HEK293T (cell line): ENCODE measurements around the gene SPATA13.

Experiments
- BHLHE40 ChIP-seq: fragments of 450-650 bp; IDR thresholded peaks from 2 replicates; pipeline ENCODE4 v1.6.1; 2016; ENCODE audit warnings: mild to moderate bottlenecking, moderate library complexity, borderline replicate concordance
- ELF4 ChIP-seq: fragments of 450-650 bp; IDR thresholded peaks from 2 replicates; pipeline ENCODE4 v1.6.1; 2017; ENCODE audit warnings: antibody characterized with exemption
- FOXK2 ChIP-seq: fragments of 450-650 bp; IDR thresholded peaks from 2 replicates; pipeline ENCODE4 v1.6.1; 2016; ENCODE audit warnings: mild to moderate bottlenecking
- HDGF ChIP-seq: fragments of 450-650 bp; IDR thresholded peaks from 2 replicates; pipeline ENCODE4 v1.6.1; 2017; ENCODE audit warnings: antibody characterized with exemption, borderline replicate concordance
- PKNOX1 ChIP-seq: fragments of 450-650 bp; IDR thresholded peaks from 2 replicates; pipeline ENCODE4 v1.6.1; 2016
- SP1 ChIP-seq: fragments of 450-650 bp; IDR thresholded peaks from 2 replicates; pipeline ENCODE4 v1.6.1; 2017
- SUZ12 ChIP-seq: fragments of 450-650 bp; IDR thresholded peaks from 2 replicates; pipeline ENCODE4 v1.6.1; 2016; ENCODE audit warnings: mild to moderate bottlenecking

GRCh38 chr13:24141333-24141910 lies 19.1 kb upstream of the SPATA13 start:
- no peak for TF ChIP-seq SUZ12
- no peak for TF ChIP-seq HDGF
- TF ChIP-seq BHLHE40, result no peak
- TF ChIP-seq ELF4, result no peak
- TF ChIP-seq FOXK2, result no peak
- TF ChIP-seq PKNOX1, result no peak
- TF ChIP-seq SP1, result no peak
